ENCODE data around the gene BTBD2. TPM values are rescaled to one million over a fixed set of nuclear protein-coding genes. Genes with fewer than 3 reads are reported as not detected.

BTBD2 gene
- total and polyA plus RNA-seq, 4 donors, result 7.4 to 25.1 (median 20.2) TPM

DNA sequence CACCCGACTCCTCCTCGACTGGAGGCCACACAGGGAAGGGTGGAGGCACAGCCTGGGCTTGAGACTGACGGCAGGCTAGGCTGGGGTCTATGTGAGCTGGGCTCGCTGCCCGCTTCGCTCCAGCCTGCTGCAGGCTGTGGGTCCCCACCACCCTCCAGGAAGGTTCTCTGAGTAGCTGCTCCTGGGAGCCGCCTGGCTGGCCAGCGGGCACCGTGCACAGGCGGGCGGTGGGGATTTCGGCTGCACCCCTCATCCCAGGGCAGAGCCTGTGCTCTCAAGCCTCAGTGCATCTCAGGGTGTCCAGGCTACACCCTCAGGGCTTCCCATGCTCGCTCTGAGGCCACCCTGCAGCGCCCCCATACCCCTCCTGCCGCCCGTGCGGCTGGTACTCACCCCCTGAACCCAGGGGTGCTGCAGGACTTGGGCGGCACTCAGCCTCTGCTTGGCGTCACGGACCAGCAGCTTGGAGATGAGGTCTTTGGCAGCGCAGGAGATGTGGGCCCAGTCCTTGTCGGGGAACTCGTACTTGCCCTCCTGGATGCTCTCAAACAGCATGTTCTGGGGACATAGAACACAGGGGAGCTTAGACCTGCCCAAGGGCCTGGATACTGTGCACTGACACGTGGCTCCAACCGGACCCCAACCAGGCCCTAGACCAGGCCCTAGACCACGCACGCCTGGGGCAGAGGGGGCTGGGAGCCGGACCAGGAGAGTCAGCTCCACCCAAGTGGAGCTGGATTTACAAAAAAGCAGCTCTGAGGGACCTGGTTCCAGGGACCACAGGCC lies 25.3 kb upstream of the BTBD2 start:
- peaks cover 25 to 53% (median 46%) of the 10 kb centered on the region in 4 donors for H3K4me1 ChIP-seq (ENCODE audit: control insufficient read depth in 4 of 4, insufficient read depth in 4 of 4, low read length in 3 of 4)
- H3K9ac ChIP-seq (ENCODE audit: low read depth in 1 of 2, low read length in 2 of 2), result peak overlapping the region; percentile 1 to 15
- no peak for DNase-seq (ENCODE audit: low spot score)
- H3K27ac ChIP-seq (ENCODE audit: low read depth in 1 of 2, low read length in 2 of 2), result peak overlapping the region; percentile 87 to 92
- peak overlapping the region in 1 of 3 donors; percentile 51 for H3K4me3 ChIP-seq (ENCODE audit: low read depth in 1 of 3, low read length in 3 of 3)
- TF ChIP-seq YY1 (IDR thresholded peaks at IDR 0.05), result no peak
- no peak for TF ChIP-seq SP1 (IDR thresholded peaks at IDR 0.05)
- TF ChIP-seq RXRA (IDR thresholded peaks at IDR 0.05), result no peak
- no peak for TF ChIP-seq RAD21 (IDR thresholded peaks at IDR 0.05)
- no peak for TF ChIP-seq FOXA1 (IDR thresholded peaks at IDR 0.05)
- no peak for TF ChIP-seq NR2F2 (IDR thresholded peaks at IDR 0.05)
- no peak for TF ChIP-seq FOXA2 (IDR thresholded peaks at IDR 0.05)
- no peak for TF ChIP-seq GABPA (IDR thresholded peaks at IDR 0.05 in 1 of 2, conservative IDR thresholded peaks at IDR 0.05 in 1 of 2)
- no peak for TF ChIP-seq TAF1 (conservative IDR thresholded peaks at IDR 0.05)
- no peak for TF ChIP-seq EGR1 (IDR thresholded peaks at IDR 0.05; ENCODE audit: low read depth in 2 of 2)
- TF ChIP-seq, protein P1, sequence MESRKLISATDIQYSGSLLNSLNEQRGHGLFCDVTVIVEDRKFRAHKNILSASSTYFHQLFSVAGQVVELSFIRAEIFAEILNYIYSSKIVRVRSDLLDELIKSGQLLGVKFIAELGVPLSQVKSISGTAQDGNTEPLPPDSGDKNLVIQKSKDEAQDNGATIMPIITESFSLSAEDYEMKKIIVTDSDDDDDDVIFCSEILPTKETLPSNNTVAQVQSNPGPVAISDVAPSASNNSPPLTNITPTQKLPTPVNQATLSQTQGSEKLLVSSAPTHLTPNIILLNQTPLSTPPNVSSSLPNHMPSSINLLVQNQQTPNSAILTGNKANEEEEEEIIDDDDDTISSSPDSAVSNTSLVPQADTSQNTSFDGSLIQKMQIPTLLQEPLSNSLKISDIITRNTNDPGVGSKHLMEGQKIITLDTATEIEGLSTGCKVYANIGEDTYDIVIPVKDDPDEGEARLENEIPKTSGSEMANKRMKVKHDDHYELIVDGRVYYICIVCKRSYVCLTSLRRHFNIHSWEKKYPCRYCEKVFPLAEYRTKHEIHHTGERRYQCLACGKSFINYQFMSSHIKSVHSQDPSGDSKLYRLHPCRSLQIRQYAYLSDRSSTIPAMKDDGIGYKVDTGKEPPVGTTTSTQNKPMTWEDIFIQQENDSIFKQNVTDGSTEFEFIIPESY (IDR thresholded peaks at IDR 0.05), result no peak
- TF ChIP-seq JUND (IDR thresholded peaks at IDR 0.05), result no peak
- TF ChIP-seq, protein P2, sequence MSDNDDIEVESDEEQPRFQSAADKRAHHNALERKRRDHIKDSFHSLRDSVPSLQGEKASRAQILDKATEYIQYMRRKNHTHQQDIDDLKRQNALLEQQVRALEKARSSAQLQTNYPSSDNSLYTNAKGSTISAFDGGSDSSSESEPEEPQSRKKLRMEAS (IDR thresholded peaks at IDR 0.05), result no peak
- H3K36me3 ChIP-seq (ENCODE audit: control insufficient read depth in 4 of 4, insufficient read depth in 3 of 4, low read depth in 1 of 4, low read length in 3 of 4), result peaks cover 6 to 29% (median 19%) of the 10 kb centered on the region in 4 donors
- WGBS, result 88% methylated on average over 28 of the region's 28 CpGs
- no peaks in the 10 kb centered on the region for H3K27me3 ChIP-seq (ENCODE audit: control insufficient read depth in 4 of 4, insufficient read depth in 4 of 4, low read length in 3 of 4)
- peaks cover 0 to 1% (median 0%) of the 10 kb centered on the region in 4 donors for H3K9me3 ChIP-seq (ENCODE audit: control insufficient read depth in 4 of 4, low read length in 3 of 4)

DNA sequence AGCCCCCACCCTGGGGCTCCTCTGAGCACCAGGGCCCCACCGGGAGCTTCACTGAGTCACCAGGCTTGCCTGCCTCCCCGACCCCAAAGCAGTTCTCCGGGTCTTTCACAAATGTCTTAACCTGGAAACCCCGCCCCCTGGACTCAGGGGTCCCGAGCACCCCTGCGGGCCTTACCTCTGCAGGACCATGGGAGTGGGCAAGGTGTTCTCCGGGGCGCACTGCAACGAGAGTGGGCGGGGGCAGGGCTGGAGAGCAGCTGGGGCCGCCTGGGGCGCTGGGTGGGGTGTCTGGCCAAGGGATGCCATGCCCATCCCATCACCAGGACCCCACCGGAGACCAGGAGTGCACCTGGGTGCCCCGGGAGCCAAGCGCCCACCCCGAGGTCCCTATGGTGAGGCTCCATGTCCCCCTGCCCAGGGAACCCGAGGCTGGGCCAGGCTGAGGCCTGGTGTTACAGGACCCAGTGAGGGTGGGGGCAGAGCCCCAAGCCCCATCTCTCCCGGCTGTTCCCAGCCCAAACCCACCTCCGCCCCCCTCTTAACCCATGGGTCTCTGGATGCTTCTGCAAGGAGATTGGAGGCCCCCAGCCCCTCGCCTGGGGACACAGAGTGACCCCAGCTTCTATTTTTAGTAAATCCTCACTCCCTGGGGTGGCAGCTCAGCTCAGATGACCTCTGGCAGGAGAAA lies 24.6 kb upstream of the BTBD2 start:
- DNase-seq (ENCODE audit: low spot score), result peak; percentile 34
- 90% methylated on average over 20 of the region's 20 CpGs for WGBS
- peaks cover 23 to 46% (median 39%) of the 10 kb centered on the region in 4 donors for H3K4me1 ChIP-seq (ENCODE audit: control insufficient read depth in 4 of 4, insufficient read depth in 4 of 4, low read length in 3 of 4)
- H3K27me3 ChIP-seq (ENCODE audit: control insufficient read depth in 4 of 4, insufficient read depth in 4 of 4, low read length in 3 of 4), result no peaks in the 10 kb centered on the region
- no peak overlapping the region for H3K9ac ChIP-seq (ENCODE audit: low read depth in 1 of 2, low read length in 2 of 2)
- H3K4me3 ChIP-seq (ENCODE audit: low read depth in 1 of 3, low read length in 3 of 3), result no peak overlapping the region
- H3K36me3 ChIP-seq (ENCODE audit: control insufficient read depth in 4 of 4, insufficient read depth in 3 of 4, low read depth in 1 of 4, low read length in 3 of 4), result peaks cover 6 to 26% (median 19%) of the 10 kb centered on the region in 4 donors
- H3K9me3 ChIP-seq (ENCODE audit: control insufficient read depth in 4 of 4, low read length in 3 of 4), result peaks cover 0 to 8% (median 2%) of the 10 kb centered on the region in 4 donors
- no peak overlapping the region for H3K27ac ChIP-seq (ENCODE audit: low read depth in 1 of 2, low read length in 2 of 2)
- TF ChIP-seq SP1 (IDR thresholded peaks at IDR 0.05) (no peak), EGR1 (IDR thresholded peaks at IDR 0.05; ENCODE audit: low read depth in 2 of 2) (no peak), FOXA2 (IDR thresholded peaks at IDR 0.05) (no peak)

Measured in liver (tissue), 9 donors.